Cardiac fibroblast (primary cell): ENCODE results near the gene EGR2.

Source experiments
- DNase-seq, 2 donors: peaks; one replicate each; pipeline versions ENCODE4 v3.0.0 to v3.0.0-alpha.2; 2010; ENCODE audit warnings: low read depth in 2 of 2
- H3K4me3 ChIP-seq, 2 donors: replicated peaks in 1 of 2; 1 replicate in 1 of 2; 2 replicates in 1 of 2; pipeline ENCODE4 v1.5.1; 2011; ENCODE audit warnings: low read depth in 2 of 2, low read length in 2 of 2, mild to moderate bottlenecking in 2 of 2, moderate library complexity in 1 of 2
- CTCF ChIP-seq: IDR thresholded peaks from one replicate; pipeline ENCODE4 v1.5.1; 2011; ENCODE audit warnings: low read depth, mild to moderate bottlenecking, low read length, inconsistent platforms

The EGR2 gene

GRCh38 chr10:62820586-62820985, 4.4 kb upstream of the EGR2 start:
- H3K4me3 ChIP-seq = no peak overlapping the region
- no peak for DNase-seq
- no peak for TF ChIP-seq CTCF

- no peak for TF ChIP-seq CTCF
- DNase-seq = peak in 1 of 2 donors; percentile 26
- H3K4me3 ChIP-seq = no peak overlapping the region
These were observed 3.2 kb upstream of the EGR2 start for GRCh38 chr10:62819141-62819920.

GRCh38 chr10:62818426-62819011, 2.4 kb upstream of the EGR2 start:
- peak; percentile 9 to 42 for DNase-seq

GRCh38 chr10:62817766-62818425, 1.7 kb upstream of the EGR2 start:
- peak; percentile 74 to 78 for DNase-seq
- peak; percentile 35 for TF ChIP-seq CTCF
- H3K4me3 ChIP-seq = peak overlapping the region; percentile 60 to 70

More at GRCh38 chr10:62818426-62819011, 2.4 kb upstream of the EGR2 start:
- TF ChIP-seq CTCF = no peak
- peak overlapping the region; percentile 28 to 70 for H3K4me3 ChIP-seq

GRCh38 chr10:62817121-62817765, 1.1 kb upstream of the EGR2 start:
- TF ChIP-seq CTCF = no peak
- H3K4me3 ChIP-seq = peak overlapping the region; percentile 60 to 70
- DNase-seq = peak in 1 of 2 donors; percentile 62

GRCh38 chr10:62816076-62816330, 163 bp downstream of the EGR2 start:
- TF ChIP-seq CTCF = no peak
- no peak for DNase-seq
- H3K4me3 ChIP-seq = peak overlapping the region; percentile 60 to 70
